Measurements from ENCODE around the gene NPIPB2. TPM values are rescaled to one million over a fixed set of nuclear protein-coding genes. Genes with fewer than 3 reads are reported as not detected.

NPIPB2 gene
- total and polyA plus RNA-seq, 2 of the 13 experiments (the other 11 are each of a cell fraction or from before 2014, with no cell fraction given) = 1.8 to 4.1 TPM

- TF ChIP-seq PHF8 (CRISPR knock-in tag; IDR thresholded peaks at IDR 0.05) = no peak; the same call in 1 of the 2 replicates
- TF ChIP-seq ELF3 (CRISPR knock-in tag; IDR thresholded peaks at IDR 0.05) = peak; percentile 97
- 0 out of 2 replicates have a peak, but pooled peaks have one; percentile 29 for TF ChIP-seq NR2F6 (IDR thresholded peaks at IDR 0.05)
- 0 out of 2 replicates have a peak, but pooled peaks have one; percentile 18 for TF ChIP-seq NR2F6 (CRISPR knock-in tag; IDR thresholded peaks at IDR 0.05)
- no peak; the same call in none of the 2 replicates for TF ChIP-seq BRCA1 (CRISPR knock-in tag; IDR thresholded peaks at IDR 0.05)
- TF ChIP-seq ZNF83 (CRISPR knock-in tag; IDR thresholded peaks at IDR 0.05; ENCODE audit: borderline replicate concordance) = no peak
- TF ChIP-seq ARHGAP35 (CRISPR knock-in tag; IDR thresholded peaks at IDR 0.05; ENCODE audit: borderline replicate concordance) = no peak; the same call in 1 of the 2 replicates
- no peak for TF ChIP-seq ZNF101 (CRISPR knock-in tag; IDR thresholded peaks at IDR 0.05; ENCODE audit: borderline replicate concordance, low read depth)
- TF ChIP-seq ZFX (CRISPR knock-in tag; IDR thresholded peaks at IDR 0.05; ENCODE audit: low read depth) = 0 out of 2 replicates have a peak, but pooled peaks have one; percentile 43
- TF ChIP-seq ZNF570 (CRISPR knock-in tag; IDR thresholded peaks at IDR 0.05; ENCODE audit: borderline replicate concordance) = no peak
- TF ChIP-seq ZNF567 (CRISPR knock-in tag; IDR thresholded peaks at IDR 0.05; ENCODE audit: borderline replicate concordance) = no peak
- TF ChIP-seq ZNF382 (CRISPR knock-in tag; IDR thresholded peaks at IDR 0.05; ENCODE audit: borderline replicate concordance) = no peak
- no peak for TF ChIP-seq CEBPB (IDR thresholded peaks at IDR 0.05; ENCODE audit: borderline replicate concordance, low read depth, low read length)
- no peak for TF ChIP-seq ZHX2 (IDR thresholded peaks at IDR 0.05; ENCODE audit: low read depth)
- peak; percentile 21; the same call in 1 of the 2 replicates for TF ChIP-seq ZHX2 (CRISPR knock-in tag; IDR thresholded peaks at IDR 0.05; ENCODE audit: borderline replicate concordance)
- TF ChIP-seq PAF1 (CRISPR knock-in tag; IDR thresholded peaks at IDR 0.05) = no peak
- peak; percentile 68 for TF ChIP-seq CEBPG (CRISPR knock-in tag; IDR thresholded peaks at IDR 0.05)
Measured at GRCh38 chr16:11916524-11917285, 25.1 kb downstream of the NPIPB2 start (continued).
